HG03378 (cell line): ENCODE measurements around the gene FRMD3.

Experiments used
- ATAC-seq: cut with Tn5 transposase; IDR thresholded peaks from one replicate; pipeline ENCODE4 v1.9.1; 2021; ENCODE audit warnings: mild to moderate bottlenecking, moderate library complexity; ENCODE audit not compliant: unreplicated experiment

Gene FRMD3

DNA sequence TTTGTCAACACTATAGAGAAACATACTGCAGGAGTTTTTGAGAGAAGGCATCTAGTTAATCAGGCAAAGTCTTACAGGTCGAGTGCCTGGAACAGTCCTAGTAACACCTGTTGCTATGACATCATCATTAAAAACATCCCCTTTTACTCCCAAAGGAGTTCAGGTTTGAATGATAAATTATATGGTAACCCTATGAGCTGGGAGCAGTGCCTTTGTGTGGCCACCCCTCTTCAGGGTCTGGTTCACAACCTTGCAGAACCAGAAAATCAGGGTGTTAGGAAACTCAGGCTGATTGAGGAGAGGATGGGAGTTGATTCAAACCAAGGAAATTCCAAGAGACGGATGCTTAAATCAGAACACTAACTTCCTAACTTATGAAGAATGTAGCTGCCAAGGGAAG lies 296.1 kb downstream of the FRMD3 start:
- ATAC-seq: no peak

GRCh38 chr9:83240671-83241070 lies 297.5 kb downstream of the FRMD3 start:
- no peak for ATAC-seq

- ATAC-seq: no peak
Measured at GRCh38 chr9:83239747-83240146, 298.5 kb downstream of the FRMD3 start.

DNA sequence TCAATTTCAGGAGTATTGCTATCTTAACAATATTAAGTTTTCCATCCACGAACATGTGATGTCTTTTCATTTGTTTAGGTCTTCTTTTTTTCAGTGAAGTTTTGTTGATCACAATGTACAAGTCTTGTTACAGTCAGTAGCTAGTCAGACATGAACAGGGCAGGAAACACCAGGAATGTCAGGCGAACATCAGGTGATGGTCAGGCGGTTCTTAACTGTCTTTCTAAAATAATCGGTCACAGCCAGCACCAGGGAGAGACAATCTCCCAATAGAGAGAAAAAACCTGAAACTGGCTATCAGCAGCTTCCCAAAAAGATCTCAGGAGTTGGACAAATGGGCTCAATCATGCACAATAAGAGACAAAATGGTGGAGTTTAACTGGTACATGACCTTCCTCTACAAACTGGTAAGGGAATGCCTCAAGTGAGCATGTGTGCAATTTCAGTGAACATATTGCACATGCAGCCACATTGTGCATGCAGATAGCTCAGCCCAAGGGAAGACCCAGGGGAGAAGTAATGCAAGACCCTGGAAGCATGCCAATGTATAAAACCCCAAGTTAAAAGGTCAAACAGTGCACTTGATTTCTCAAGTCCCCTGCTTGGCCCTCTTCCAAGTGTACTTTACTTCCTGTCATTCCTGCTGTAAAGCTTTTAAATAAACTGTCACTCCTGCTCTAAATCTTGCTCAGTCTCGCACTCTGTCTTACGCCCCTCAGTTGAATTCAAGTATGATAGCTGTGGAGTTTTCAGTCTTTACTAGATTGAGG lies 299.1 kb downstream of the FRMD3 start:
- no peak for ATAC-seq

DNA sequence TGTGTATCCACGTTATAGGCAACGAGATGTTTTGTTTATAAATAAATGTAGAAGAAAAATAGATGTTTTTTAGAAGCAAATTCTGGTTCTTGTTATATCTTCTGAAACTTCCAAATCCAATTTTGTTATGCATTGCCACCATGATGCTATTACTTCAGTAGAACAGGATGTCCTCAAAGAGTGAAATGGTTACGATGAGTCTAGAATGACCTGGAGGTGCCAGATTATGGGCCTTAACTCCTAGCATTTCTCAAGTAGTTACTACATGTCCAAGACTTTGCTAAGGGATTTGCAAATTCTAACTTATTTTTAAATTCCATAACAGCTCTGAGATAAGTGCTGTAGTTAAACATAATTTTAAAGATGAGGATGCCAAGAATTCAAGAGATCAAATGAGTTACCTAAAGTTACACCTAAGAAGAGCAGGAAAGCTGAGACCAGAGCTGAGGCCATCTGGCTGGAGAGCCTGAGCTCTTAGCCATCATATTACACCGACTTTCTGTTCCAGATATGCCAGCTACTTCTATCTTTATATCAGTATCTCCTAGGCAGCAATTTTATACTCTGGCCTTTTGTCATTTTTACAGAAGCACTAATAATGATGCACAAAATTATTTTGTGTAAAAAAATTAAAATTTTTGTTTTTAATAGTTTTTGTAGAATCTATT lies 302.0 kb downstream of the FRMD3 start:
- ATAC-seq: no peak

DNA sequence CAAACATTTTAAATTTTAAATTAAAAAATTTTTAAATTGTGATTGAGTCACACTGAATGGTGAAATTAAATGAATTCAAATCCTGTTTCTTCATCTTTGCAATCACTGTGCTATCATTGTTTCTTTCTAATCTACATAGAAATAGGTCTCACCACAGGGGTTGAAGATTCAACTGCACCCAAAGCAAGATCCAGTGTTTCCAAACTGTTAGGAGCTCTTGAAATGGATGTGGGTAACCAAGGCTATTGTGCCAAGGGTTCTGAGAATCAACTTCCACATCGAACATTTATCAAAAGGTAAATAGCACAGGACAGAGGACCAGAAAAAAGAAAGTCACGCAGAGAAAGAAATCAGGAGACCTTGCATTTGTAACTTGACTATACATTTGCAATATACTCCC lies 302.7 kb downstream of the FRMD3 start:
- no peak for ATAC-seq

- no peak for ATAC-seq
Measured at GRCh38 chr9:83234541-83234940, 303.7 kb downstream of the FRMD3 start.

- ATAC-seq: no peak
Measured at GRCh38 chr9:83233647-83234046, 304.6 kb downstream of the FRMD3 start.

- ATAC-seq: no peak
Measured at GRCh38 chr9:83231039-83231438, 307.2 kb downstream of the FRMD3 start.

DNA sequence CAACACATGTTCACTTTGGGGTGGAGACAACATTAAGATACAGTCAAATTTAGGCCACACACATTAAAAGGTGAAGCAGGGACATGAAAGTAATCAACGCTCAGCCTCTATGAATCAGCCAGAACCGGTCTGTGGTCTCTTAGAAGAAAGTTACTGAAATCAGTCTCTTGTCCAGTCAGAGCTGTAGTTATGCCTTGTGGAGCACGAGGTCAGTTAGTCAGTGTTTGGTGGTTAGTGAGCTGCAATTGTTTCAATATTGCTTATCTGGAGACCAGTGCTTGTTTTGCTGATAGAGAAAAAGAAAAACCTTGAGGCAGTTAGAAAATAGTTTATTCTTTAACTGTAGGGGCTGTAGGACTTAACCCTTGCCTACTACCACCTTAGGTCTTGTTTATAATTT lies 317.5 kb downstream of the FRMD3 start:
- peak; percentile 99 for ATAC-seq

DNA sequence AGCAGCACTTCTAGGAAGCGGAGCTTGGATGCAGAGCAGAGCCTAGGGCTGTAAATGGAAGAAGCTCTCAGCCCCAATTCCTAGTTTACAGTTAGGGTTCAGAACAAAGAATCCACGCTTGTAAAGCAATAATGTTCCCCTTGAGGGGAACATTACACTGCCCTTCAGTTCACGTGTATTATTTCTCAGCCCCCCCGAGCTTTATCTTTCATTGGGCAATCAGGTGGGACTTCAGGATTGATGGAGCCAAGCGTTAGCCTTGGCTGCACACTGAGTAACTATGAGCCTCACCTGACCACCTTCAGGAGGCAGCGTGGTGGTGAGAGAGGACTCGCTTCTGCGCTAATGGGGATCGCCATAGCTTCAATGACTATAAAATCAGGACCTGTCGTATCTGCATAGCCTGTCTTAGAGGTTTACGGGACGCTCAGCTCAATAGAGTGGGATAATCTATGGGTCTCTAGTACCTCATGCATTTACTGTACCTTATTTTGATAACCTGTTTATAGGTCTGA lies 318.2 kb downstream of the FRMD3 start:
- ATAC-seq: no peak

GRCh38 chr9:83219154-83219923 lies 318.9 kb downstream of the FRMD3 start:
- ATAC-seq: peak; percentile 37

- no peak for ATAC-seq
Measured at GRCh38 chr9:83218411-83219090, 319.6 kb downstream of the FRMD3 start.

DNA sequence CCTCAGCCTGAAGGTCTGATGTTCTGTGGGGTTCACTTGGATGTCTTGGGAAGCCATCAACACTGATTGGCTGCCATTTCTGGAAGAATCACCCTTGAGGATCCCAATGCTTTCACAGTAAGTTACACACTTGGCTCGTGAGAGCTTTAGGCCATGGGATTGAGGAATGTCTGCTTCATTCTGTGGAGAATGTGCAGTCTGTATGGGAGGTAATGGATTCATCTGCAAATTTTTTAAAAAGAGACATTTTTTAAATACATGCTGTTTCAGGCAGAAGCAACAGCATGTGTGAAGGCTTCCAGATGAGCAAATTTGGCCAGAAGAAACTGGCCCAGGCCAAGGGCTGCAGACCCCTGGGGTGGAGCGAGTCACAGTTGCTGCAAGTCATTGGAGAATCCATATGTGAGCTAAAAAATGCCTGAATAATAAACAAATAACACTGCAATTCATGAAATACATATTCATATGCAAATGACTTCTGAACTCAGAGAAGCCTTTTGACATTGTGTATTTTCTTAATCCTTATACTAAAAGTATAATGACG lies 328.9 kb downstream of the FRMD3 start:
- ATAC-seq: no peak

- ATAC-seq: no peak
Measured at GRCh38 chr9:83208065-83208850, 329.9 kb downstream of the FRMD3 start.

DNA sequence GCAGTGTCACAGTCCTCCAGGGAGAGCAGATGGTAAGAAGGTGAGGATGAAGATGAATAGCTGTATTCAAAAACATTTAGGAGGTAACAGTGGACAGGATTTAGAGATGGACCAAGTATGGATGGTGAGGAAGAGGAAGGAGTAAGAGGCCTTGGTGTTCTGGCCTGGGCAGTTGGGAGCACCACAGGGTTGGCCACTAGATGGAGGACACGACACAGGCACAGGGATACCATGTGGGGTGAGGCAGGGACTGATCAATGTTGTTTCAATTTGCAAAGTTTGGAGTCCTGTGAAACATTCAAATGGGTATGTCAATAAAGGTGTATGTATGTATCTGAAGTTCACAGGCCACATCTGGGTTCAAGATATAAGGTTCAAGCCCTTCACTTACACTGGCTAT lies 334.2 kb downstream of the FRMD3 start:
- no peak for ATAC-seq

DNA sequence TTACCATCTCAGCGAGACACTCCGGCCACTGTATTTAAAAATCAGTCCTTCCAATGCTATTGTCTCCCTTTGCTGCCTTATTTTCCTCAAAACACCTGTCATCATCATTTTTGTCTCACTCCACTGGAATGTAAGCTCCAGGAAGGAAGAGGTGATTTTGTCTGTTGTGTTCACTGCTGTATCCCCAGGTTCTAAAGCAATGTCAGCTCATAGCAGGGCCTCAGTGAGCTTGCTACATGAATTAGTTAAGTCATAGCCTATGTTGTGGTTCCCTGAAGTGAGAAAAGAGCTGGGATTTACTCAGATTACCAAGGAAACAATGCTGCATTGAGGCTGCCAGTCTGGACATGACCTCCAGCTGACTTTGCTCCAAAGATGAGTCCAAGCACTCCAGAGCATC lies 337.7 kb downstream of the FRMD3 start:
- ATAC-seq: no peak

DNA sequence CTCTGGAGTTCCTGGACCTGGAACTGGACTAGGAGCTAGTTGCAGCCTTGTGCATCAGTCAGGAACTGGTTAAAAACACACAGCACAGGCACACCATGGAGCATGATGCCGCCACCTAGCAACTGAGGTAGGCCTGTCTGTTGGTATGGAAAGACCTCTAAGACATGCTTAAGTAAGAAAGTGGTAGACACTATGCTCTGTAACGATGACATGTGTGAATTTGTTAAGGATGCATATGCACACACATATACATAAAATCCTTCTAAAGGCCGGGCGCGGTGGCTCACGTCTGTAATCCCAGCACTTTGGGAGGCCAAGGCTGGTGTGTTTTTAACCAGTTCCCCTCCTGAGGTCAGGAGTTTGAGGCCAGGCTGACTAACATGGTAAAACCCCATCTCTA lies 338.4 kb downstream of the FRMD3 start:
- no peak for ATAC-seq

- ATAC-seq: no peak
Measured at GRCh38 chr9:83199240-83199639, 339.0 kb downstream of the FRMD3 start.

DNA sequence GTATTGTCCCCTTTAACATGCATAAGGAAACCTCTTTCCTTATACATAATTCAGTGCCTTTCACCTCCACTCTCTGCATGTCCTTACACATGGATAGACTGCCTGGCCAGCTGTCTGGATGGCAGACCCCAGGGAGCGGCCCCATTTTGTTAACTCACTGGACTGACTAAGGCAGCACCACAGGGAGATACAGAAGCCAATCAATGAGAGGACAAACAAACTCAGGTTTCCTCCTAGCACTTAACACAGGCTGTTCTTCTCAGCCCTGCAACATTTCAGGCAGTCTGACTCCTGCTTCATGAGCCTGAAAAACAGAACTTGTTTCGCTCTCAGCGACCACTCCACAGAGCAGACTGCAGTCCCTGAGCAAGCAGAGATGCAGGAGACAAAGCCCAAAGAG lies 339.8 kb downstream of the FRMD3 start:
- ATAC-seq: no peak
